Endothelial cell of umbilical vein (primary cell): ENCODE results near the gene CENPP. TPM values are rescaled to one million over a fixed set of nuclear protein-coding genes. Genes with fewer than 3 reads are reported as not detected.

ENCODE experiments used
- BruUV-seq: library from RNA; stranded (reverse); fragments of 400-500 nt; replicated peaks from 2 replicates; lab custom pipeline; 2021; lab: Mats Ljungman, UMichigan
- CTCF ChIA-PET: fragments of 300-600, 350-600 bp; sonication (Branson Sonifier 250); formaldehyde crosslinking; loops from one replicate; lab custom pipeline; 2021; ENCODE audit warnings: antibody characterized with exemption, inconsistent platforms; lab: Charles Lee
- POLR2A ChIA-PET: fragments of 300-600, 350-600 bp; sonication (Branson Sonifier 250); formaldehyde crosslinking; loops from one replicate; lab custom pipeline; 2021; ENCODE audit warnings: antibody characterized with exemption, inconsistent platforms; lab: Charles Lee
- DNase-seq: peaks from one replicate; pipeline ENCODE4 v3.0.0-alpha.2; 2011; ENCODE audit warnings: low read depth, low spot score
- FAIRE-seq: peaks from 2 replicates; lab custom pipeline; 2011; peaks lifted over from hg19 to GRCh38; lab: Jason Lieb, UNC
- H2AFZ ChIP-seq: 2 replicates; pipeline ENCODE4 v1.6.0; 2012; ENCODE audit warnings: low read depth, low read length, control low read depth, inconsistent platforms
- H3K27ac ChIP-seq: 2 replicates; pipeline ENCODE4 v1.5.1; 2011; ENCODE audit warnings: low read depth, mild to moderate bottlenecking, control low read depth, low read length, moderate library complexity; ENCODE audit not compliant: insufficient read depth
- H3K27me3 ChIP-seq, 2 experiments: 2 replicates each; pipeline versions ENCODE4 v1.6.0 to v1.6.1; 2011; ENCODE audit warnings: low read length in 2 of 2, mixed read lengths in 1 of 2; ENCODE audit not compliant: control insufficient read depth in 2 of 2, insufficient read depth in 2 of 2
- H3K36me3 ChIP-seq, 2 experiments: 2 replicates in 1 of 2; 3 replicates in 1 of 2; pipeline ENCODE4 v1.5.1; 2011; ENCODE audit warnings: low read length in 2 of 2, mild to moderate bottlenecking in 1 of 2, moderate library complexity in 1 of 2; ENCODE audit not compliant: control insufficient read depth in 2 of 2, insufficient read depth in 2 of 2; ENCODE audit errors: extremely low read depth in 1 of 2
- H3K4me1 ChIP-seq: 3 replicates; pipeline ENCODE4 v1.5.1; 2011; ENCODE audit warnings: mild to moderate bottlenecking, low read length; ENCODE audit not compliant: control insufficient read depth, insufficient read depth; ENCODE audit errors: extremely low read depth
- H3K4me2 ChIP-seq: 2 replicates; pipeline ENCODE4 v1.6.1; 2011; ENCODE audit warnings: low read length, control low read depth, mixed read lengths; ENCODE audit not compliant: insufficient read depth
- H3K4me3 ChIP-seq, 3 experiments: fragments of 200-600 bp in 1 of 3; sonication (generic), shearing (Covaris generic) in 1 of 3; replicated peaks in 1 of 3; 2 replicates each; pipeline ENCODE4 v1.5.1; 2011 to 2016; ENCODE audit warnings: control low read depth in 3 of 3, low read length in 3 of 3, mild to moderate bottlenecking in 2 of 3, inconsistent platforms in 1 of 3, low read depth in 1 of 3, moderate library complexity in 1 of 3; ENCODE audit not compliant: insufficient read depth in 1 of 3
- H3K79me2 ChIP-seq: 2 replicates; pipeline ENCODE4 v1.6.0; 2012; ENCODE audit warnings: low read length, inconsistent platforms; ENCODE audit not compliant: control insufficient read depth, insufficient read depth
- H3K9ac ChIP-seq: replicated peaks from 2 replicates; pipeline ENCODE3; 2011; ENCODE audit warnings: low read length, control low read depth; ENCODE audit not compliant: insufficient read depth; ENCODE audit errors: extremely low read depth
- H3K9me1 ChIP-seq: replicated peaks from 3 replicates; pipeline ENCODE4 v1.6.0; 2011; ENCODE audit warnings: mild to moderate bottlenecking, low read length; ENCODE audit not compliant: control insufficient read depth, insufficient read depth; ENCODE audit errors: extremely low read depth
- H3K9me3 ChIP-seq: replicated peaks from 2 replicates; pipeline ENCODE4 v1.5.1; 2012; ENCODE audit warnings: low read length, inconsistent platforms; ENCODE audit not compliant: control insufficient read depth, insufficient read depth
- H4K20me1 ChIP-seq: replicated peaks from 2 replicates; pipeline ENCODE3; 2011; ENCODE audit warnings: mild to moderate bottlenecking, low read length; ENCODE audit not compliant: control insufficient read depth, insufficient read depth; ENCODE audit errors: extremely low read depth
- EZH2 ChIP-seq: IDR thresholded peaks from 2 replicates; pipeline ENCODE4 v1.6.1; 2012; ENCODE audit warnings: borderline replicate concordance, low read depth, mild to moderate bottlenecking, moderate library complexity, low read length, inconsistent platforms; ENCODE audit not compliant: severe bottlenecking
- FOS ChIP-seq: IDR thresholded peaks from 2 replicates; pipeline ENCODE4 v1.6.1; 2011; ENCODE audit warnings: mild to moderate bottlenecking, low read length, moderate library complexity, borderline replicate concordance; ENCODE audit not compliant: insufficient read depth
- GATA2 ChIP-seq: IDR thresholded peaks from 2 replicates; pipeline ENCODE4 v1.7.0; 2011; ENCODE audit warnings: low read depth, mild to moderate bottlenecking, moderate library complexity, mixed read lengths, low read length; ENCODE audit not compliant: insufficient read length, insufficient read depth
- JUN ChIP-seq: IDR thresholded peaks from 2 replicates; pipeline ENCODE4 v1.6.1; 2011; ENCODE audit warnings: borderline replicate concordance, low read depth; ENCODE audit not compliant: insufficient read length, insufficient read depth
- MAX ChIP-seq: IDR thresholded peaks from 2 replicates; pipeline ENCODE4 v1.6.1; 2011; ENCODE audit not compliant: insufficient read depth, insufficient read length
- MYC ChIP-seq: IDR thresholded peaks from one replicate; pipeline ENCODE4 v1.6.1; 2011; ENCODE audit warnings: mild to moderate bottlenecking, low read depth, low read length
- POLR2A ChIP-seq: IDR thresholded peaks from 2 replicates; pipeline ENCODE4 v1.6.1; 2012; ENCODE audit warnings: low read depth, mild to moderate bottlenecking, control low read depth, low read length
- POLR2AphosphoS5 ChIP-seq: IDR thresholded peaks from 2 replicates; pipeline ENCODE4 v1.6.1; 2012; ENCODE audit warnings: low read depth, mild to moderate bottlenecking, control low read depth, low read length, moderate library complexity; ENCODE audit not compliant: insufficient read depth
- dilution Hi-C: fragments of 300-500 bp; cut with MboI; formaldehyde crosslinking; loops from one replicate; pipeline ENCODE4 v1.15.0; 2019; ENCODE audit warnings: low sequenced_read_pairs; ENCODE audit not compliant: extremely low pct_ligation_motif_present
- intact Hi-C: fragments of 100-400 bp; cut with micrococcal nuclease; formaldehyde crosslinking; loops from one replicate; pipeline ENCODE4 v1.10.0; 2022
- polyA plus RNA-seq, 4 experiments: library from polyadenylated mRNA; depleted of rRNA in 3 of 4; stranded (reverse) in 3 of 4; unstranded in 1 of 4; fragments of >200 nt; gene quantifications; 2 replicates each; pipeline versions ENCODE4 v1.2.1 to v1.2.3, GENCODE V29; 2011 to 2012; ENCODE audit warnings: missing spikeins in 1 of 4
- total RNA-seq: library from RNA; stranded (reverse); gene quantifications from 2 replicates; pipeline ENCODE4 v1.2.3, GENCODE V29; 2021
- TF ChIP-seq, protein P1 (sequence below), 2 donors: IDR thresholded peaks; 1 replicate in 1 of 2; 2 replicates in 1 of 2; pipeline ENCODE4 v1.5.1; 2011; ENCODE audit warnings: low read length in 2 of 2, mild to moderate bottlenecking in 2 of 2, moderate library complexity in 2 of 2, control low read depth in 1 of 2, inconsistent platforms in 1 of 2, low read depth in 1 of 2; ENCODE audit not compliant: insufficient read depth in 1 of 2; ENCODE audit errors: extremely low read depth in 1 of 2

Gene CENPP
- total and polyA plus RNA-seq, 2 donors (not counting 3 experiments of a cell fraction or from before 2014, with no cell fraction given) = 1.2 to 12.0 TPM

DNA sequence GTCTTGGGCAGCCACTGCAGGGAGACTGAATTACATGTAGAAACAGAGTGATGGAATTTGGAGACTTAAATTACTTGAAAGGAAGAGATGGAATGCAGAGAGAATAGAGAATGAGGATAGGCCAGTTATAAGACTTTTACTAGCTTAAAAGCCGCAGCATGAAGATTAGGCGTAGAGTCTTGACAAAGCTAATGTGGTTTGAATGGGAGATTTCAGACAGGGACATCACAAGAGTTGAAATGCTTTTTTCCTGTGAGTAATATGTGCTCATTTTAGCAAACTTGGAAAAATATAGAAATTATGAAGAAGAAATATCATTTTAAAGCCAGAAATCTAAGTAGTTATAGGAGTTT lies 7.5 kb downstream of the CENPP start:
- Histone ChIP-seq H3K4me3 (no peak overlapping the region), H3K36me3 (no peaks in the 10 kb centered on the region), H2AFZ (no peak overlapping the region), H3K4me2 (no peak overlapping the region), H3K9ac (no peak overlapping the region), H3K4me1 (no peaks in the 10 kb centered on the region), H3K27me3 (no peaks in the 10 kb centered on the region), H3K79me2 (no peaks in the 10 kb centered on the region), H3K9me1 (no peaks in the 10 kb centered on the region), H3K27ac (no peak overlapping the region), H4K20me1 (no peaks in the 10 kb centered on the region), H3K9me3 (no peaks in the 10 kb centered on the region)
- intact Hi-C loops = no loop called here
- dilution Hi-C loops = no loop called here
- BruUV-seq = no TSS peak
- ChIA-PET POLR2A (no interaction called here), CTCF (interaction anchor here (0.7 to 0.9 kb wide), 3 partner anchors 8 to 283 kb away, joined by 3 read pairs; partner anchors contain the start of gene NOL8)
- TF ChIP-seq GATA2 (no peak), JUN (no peak), FOS (no peak), MAX (no peak), EZH2 (no peak), POLR2AphosphoS5 (no peak), MYC (no peak), POLR2A (no peak)
- TF ChIP-seq, protein P1, sequence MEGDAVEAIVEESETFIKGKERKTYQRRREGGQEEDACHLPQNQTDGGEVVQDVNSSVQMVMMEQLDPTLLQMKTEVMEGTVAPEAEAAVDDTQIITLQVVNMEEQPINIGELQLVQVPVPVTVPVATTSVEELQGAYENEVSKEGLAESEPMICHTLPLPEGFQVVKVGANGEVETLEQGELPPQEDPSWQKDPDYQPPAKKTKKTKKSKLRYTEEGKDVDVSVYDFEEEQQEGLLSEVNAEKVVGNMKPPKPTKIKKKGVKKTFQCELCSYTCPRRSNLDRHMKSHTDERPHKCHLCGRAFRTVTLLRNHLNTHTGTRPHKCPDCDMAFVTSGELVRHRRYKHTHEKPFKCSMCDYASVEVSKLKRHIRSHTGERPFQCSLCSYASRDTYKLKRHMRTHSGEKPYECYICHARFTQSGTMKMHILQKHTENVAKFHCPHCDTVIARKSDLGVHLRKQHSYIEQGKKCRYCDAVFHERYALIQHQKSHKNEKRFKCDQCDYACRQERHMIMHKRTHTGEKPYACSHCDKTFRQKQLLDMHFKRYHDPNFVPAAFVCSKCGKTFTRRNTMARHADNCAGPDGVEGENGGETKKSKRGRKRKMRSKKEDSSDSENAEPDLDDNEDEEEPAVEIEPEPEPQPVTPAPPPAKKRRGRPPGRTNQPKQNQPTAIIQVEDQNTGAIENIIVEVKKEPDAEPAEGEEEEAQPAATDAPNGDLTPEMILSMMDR (IDR thresholded peaks at IDR 0.05; ENCODE audit: extremely low read depth in 1 of 2, insufficient read depth in 1 of 2, low read depth in 1 of 2, low read length in 2 of 2) = no peak
- FAIRE-seq (no peak), DNase-seq (no peak)
